Ovary (tissue), 9 donors: ENCODE results near the gene ARMC8. TPM values are rescaled to one million over a fixed set of nuclear protein-coding genes. Genes with fewer than 3 reads are reported as not detected.

ENCODE experiments used
- DNase-seq, 5 donors: peaks; one replicate each; pipeline ENCODE4 v3.0.0-alpha.2; 2019 to 2020
- H3K27ac ChIP-seq, 2 donors: fragments of 200-600 bp; one replicate each; pipeline versions ENCODE4 v1.5.1 to v1.8.0; 2019 to 2022
- H3K27me3 ChIP-seq: fragments of 200-600 bp; one replicate; pipeline ENCODE4 v1.8.0; 2022
- H3K36me3 ChIP-seq: fragments of 200-600 bp; sonication (generic); one replicate; pipeline ENCODE4 v1.5.1; 2019
- H3K4me1 ChIP-seq: one replicate; pipeline ENCODE4 v1.8.1; 2013; ENCODE audit warnings: mild to moderate bottlenecking, moderate library complexity; ENCODE audit not compliant: insufficient read depth
- H3K4me3 ChIP-seq: fragments of 200-600 bp; sonication (generic); one replicate; pipeline ENCODE4 v1.5.1; 2017
- H3K9me3 ChIP-seq, 2 donors: fragments of 200-600 bp in 1 of 2; sonication (generic) in 1 of 2; one replicate each; pipeline versions ENCODE4 v1.5.1 to v1.8.1; 2013 to 2019; ENCODE audit warnings: mild to moderate bottlenecking in 1 of 2, moderate library complexity in 1 of 2
- EP300 ChIP-seq: sonication (generic); formaldehyde crosslinking; IDR thresholded peaks from one replicate; pipeline ENCODE4 v1.6.1; 2017; ENCODE audit warnings: antibody characterized with exemption
- POLR2A ChIP-seq: fragments of 450-650 bp; IDR thresholded peaks from one replicate; pipeline ENCODE4 v1.6.1; 2017; ENCODE audit warnings: antibody characterized with exemption, mild to moderate bottlenecking, moderate library complexity
- WGBS, 3 donors: extraction: QIAGEN DNeasy Blood & Tissue Kit in 1 of 3; methylation state at CpG; one replicate each; pipeline versions ENCODE4 v1.1.5 to v1.1.7; 2013 to 2017; 5-methylcytosine and 5-hydroxymethylcytosine counted together
- intact Hi-C, 4 donors: fragments of 100-400 bp; cut with DNase I; formaldehyde crosslinking; loops; one replicate each; pipeline versions ENCODE4 v1.11.0 to v1.15.1; 2022 to 2023
- polyA plus RNA-seq, 2 donors: library from polyadenylated mRNA; stranded (reverse); fragments of 200-250 nt in 1 of 2; fragments of 350-450 nt in 1 of 2; fragmentation: Illumina TruSeq in 1 of 2; extraction: RNeasy Lipid Tissue Mini Kit (QIAGEN cat#74804) in 1 of 2; gene quantifications; one replicate each; pipeline ENCODE4 v1.2.3, GENCODE V29; 2013 to 2014
- total RNA-seq, 7 donors: library from RNA; depleted of rRNA in 2 of 7; stranded (reverse); fragments of >200 nt in 2 of 7; fragmentation: NEBNext Ultra II Directional in 3 of 7; extraction: Animal tissue kit (Norgen Biotek cat#: 25700) in 3 of 7; gene quantifications; one replicate each; pipeline versions ENCODE4 v1.1.0 to v1.2.4, GENCODE V29; 2016 to 2023
- TF ChIP-seq, protein P1 (sequence below), 3 donors: fragments of 450-650 bp in 2 of 3; fragments of 200-600 bp in 1 of 3; IDR thresholded peaks; one replicate each; pipeline versions ENCODE4 v1.5.1 to v1.8.0; 2016 to 2022; ENCODE audit warnings: antibody characterized with exemption in 3 of 3, mild to moderate bottlenecking in 1 of 3
- donor health status: DM: no; HTN: no; CAD: no; lungs with moderate emphysema.
- donor health status: DM: no; HTN: no; CAD: no.
- donor health status: Bipolar disorder and iron deficiency.
- donor health status: DM: yes; HTN: yes; CAD: no.
- donor health status: DM: no; HTN: no; CAD: no.
- donor health status: DM: yes; HTN: yes; CAD: no.

Gene ARMC8
- total and polyA plus RNA-seq, 9 donors: 14.3 to 49.2 (median 42.9) TPM

GRCh38 chr3:138210528-138210927, 23.4 kb downstream of the ARMC8 start:
- H3K27me3 ChIP-seq: no peaks in the 10 kb centered on the region
- intact Hi-C loops: no loop called here
- no peaks in the 10 kb centered on the region for H3K4me1 ChIP-seq
- DNase-seq: no peak
- no peak overlapping the region for H3K27ac ChIP-seq
- H3K36me3 ChIP-seq: no peaks in the 10 kb centered on the region
- 83 to 91% (median 86%) methylated on average over 3 of the region's 3 CpGs for WGBS, 3 donors
- no peak overlapping the region for H3K4me3 ChIP-seq
- no peaks in the 10 kb centered on the region for H3K9me3 ChIP-seq
- TF ChIP-seq POLR2A (no peak), EP300 (no peak)
- TF ChIP-seq, protein P1, sequence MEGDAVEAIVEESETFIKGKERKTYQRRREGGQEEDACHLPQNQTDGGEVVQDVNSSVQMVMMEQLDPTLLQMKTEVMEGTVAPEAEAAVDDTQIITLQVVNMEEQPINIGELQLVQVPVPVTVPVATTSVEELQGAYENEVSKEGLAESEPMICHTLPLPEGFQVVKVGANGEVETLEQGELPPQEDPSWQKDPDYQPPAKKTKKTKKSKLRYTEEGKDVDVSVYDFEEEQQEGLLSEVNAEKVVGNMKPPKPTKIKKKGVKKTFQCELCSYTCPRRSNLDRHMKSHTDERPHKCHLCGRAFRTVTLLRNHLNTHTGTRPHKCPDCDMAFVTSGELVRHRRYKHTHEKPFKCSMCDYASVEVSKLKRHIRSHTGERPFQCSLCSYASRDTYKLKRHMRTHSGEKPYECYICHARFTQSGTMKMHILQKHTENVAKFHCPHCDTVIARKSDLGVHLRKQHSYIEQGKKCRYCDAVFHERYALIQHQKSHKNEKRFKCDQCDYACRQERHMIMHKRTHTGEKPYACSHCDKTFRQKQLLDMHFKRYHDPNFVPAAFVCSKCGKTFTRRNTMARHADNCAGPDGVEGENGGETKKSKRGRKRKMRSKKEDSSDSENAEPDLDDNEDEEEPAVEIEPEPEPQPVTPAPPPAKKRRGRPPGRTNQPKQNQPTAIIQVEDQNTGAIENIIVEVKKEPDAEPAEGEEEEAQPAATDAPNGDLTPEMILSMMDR (IDR thresholded peaks at IDR 0.05): no peak

GRCh38 chr3:138213398-138214085, 26.4 kb downstream of the ARMC8 start:
- TF ChIP-seq, protein P1 (IDR thresholded peaks at IDR 0.05): no peak
- no peak for TF ChIP-seq EP300
- TF ChIP-seq POLR2A: no peak
- Histone ChIP-seq H3K27me3 (no peaks in the 10 kb centered on the region), H3K4me3 (no peak overlapping the region), H3K36me3 (no peaks in the 10 kb centered on the region), H3K9me3 (no peaks in the 10 kb centered on the region), H3K4me1 (no peaks in the 10 kb centered on the region), H3K27ac (no peak overlapping the region)
- 94 to 96% (median 95%) methylated on average over 7 of the region's 7 CpGs for WGBS, 3 donors
- DNase-seq: no peak
- intact Hi-C loops: no loop called here

GRCh38 chr3:138219255-138219654, 32.2 kb downstream of the ARMC8 start:
- DNase-seq: no peak
- no peaks in the 10 kb centered on the region for H3K36me3 ChIP-seq
- TF ChIP-seq, protein P1 (IDR thresholded peaks at IDR 0.05): no peak
- no peak for TF ChIP-seq POLR2A
- no peak for TF ChIP-seq EP300
- H3K27ac ChIP-seq: no peak overlapping the region
- intact Hi-C loops: no loop called here
- WGBS, 3 donors: 86 to 94% (median 88%) methylated on average over 1 of the region's 1 CpG
- H3K4me1 ChIP-seq: no peaks in the 10 kb centered on the region
- no peak overlapping the region for H3K4me3 ChIP-seq
- no peaks in the 10 kb centered on the region for H3K9me3 ChIP-seq
- no peaks in the 10 kb centered on the region for H3K27me3 ChIP-seq

DNA sequence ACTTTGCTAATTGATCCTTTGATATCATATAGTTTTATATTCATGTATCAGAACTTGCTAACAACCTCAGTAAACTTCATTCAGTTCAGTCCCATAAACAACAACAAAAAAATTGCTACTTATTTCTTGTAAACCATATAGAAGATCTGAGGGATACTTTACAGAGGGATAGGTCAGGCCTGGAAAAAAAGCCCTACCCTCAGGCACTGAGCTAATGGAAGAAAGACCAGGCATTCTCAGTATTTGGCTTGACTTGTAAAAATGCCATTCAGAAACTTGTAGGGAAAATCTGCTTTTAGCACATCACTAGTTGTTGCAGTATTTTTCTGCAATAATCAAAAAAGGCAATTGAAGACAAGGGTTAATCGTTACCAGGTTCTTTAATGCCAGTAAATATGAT, 33.1 kb downstream of the ARMC8 start:
- WGBS, 3 donors: 94 to 97% (median 95%) methylated on average over 1 of the region's 1 CpG

More for the DNA sequence above, 33.1 kb downstream of the ARMC8 start:
- intact Hi-C loops: no loop called here
- DNase-seq: no peak
- Histone ChIP-seq H3K36me3 (no peaks in the 10 kb centered on the region), H3K27me3 (no peaks in the 10 kb centered on the region), H3K27ac (no peak overlapping the region), H3K4me1 (no peaks in the 10 kb centered on the region), H3K9me3 (no peaks in the 10 kb centered on the region), H3K4me3 (no peak overlapping the region)
- TF ChIP-seq POLR2A: no peak
- TF ChIP-seq, protein P1 (IDR thresholded peaks at IDR 0.05): no peak
- TF ChIP-seq EP300: no peak
